SU-DHL-6 (cell line): Measurements from ENCODE around the gene RAB11FIP3.
"Not testable (repeated sequence)": the region's sequence is repeated elsewhere in the genome, so short reads cannot be mapped to it uniquely, and the experiment has no call there.

Source experiments
- H2AFZ ChIP-seq: fragments of 200-600 bp; sonication (generic); 2 replicates; pipeline ENCODE4 v1.6.1; 2014; ENCODE audit warnings: low read depth, mild to moderate bottlenecking, moderate library complexity, mixed read lengths, antibody characterized with exemption, low read length; ENCODE audit not compliant: severe bottlenecking
- H3F3A ChIP-seq: fragments of 200-600 bp; shearing (Covaris generic); 2 replicates; pipeline ENCODE4 v1.6.0; 2016; ENCODE audit warnings: antibody characterized with exemption, mild to moderate bottlenecking; ENCODE audit not compliant: insufficient read depth
- H3K27ac ChIP-seq: fragments of 200-600 bp; sonication (generic); 2 replicates; pipeline ENCODE4 v1.5.1; 2016; ENCODE audit warnings: low read depth, mild to moderate bottlenecking, low read length, moderate library complexity, mixed read lengths
- H3K27me3 ChIP-seq: fragments of 200-600 bp; sonication (generic), shearing (Covaris generic); 2 replicates; pipeline ENCODE4 v1.6.0; 2014; ENCODE audit warnings: mild to moderate bottlenecking, low read length
- H3K36me3 ChIP-seq: fragments of 200-600 bp; sonication (generic); 2 replicates; pipeline ENCODE4 v1.6.1; 2014; ENCODE audit warnings: mild to moderate bottlenecking, low read length, mixed read lengths
- H3K4me2 ChIP-seq: fragments of 300-600, 200-600 bp; shearing (Covaris generic), sonication (generic); 2 replicates; pipeline ENCODE4 v1.6.0; 2014; ENCODE audit warnings: low read length, low read depth, mild to moderate bottlenecking; ENCODE audit not compliant: poor library complexity, severe bottlenecking
- H3K4me3 ChIP-seq: fragments of 200-600 bp; sonication (generic); 2 replicates; pipeline ENCODE4 v1.5.1; 2014; ENCODE audit warnings: antibody characterized with exemption, low read length, mild to moderate bottlenecking, mixed read lengths; ENCODE audit not compliant: insufficient read depth, poor library complexity, severe bottlenecking
- H3K79me2 ChIP-seq: fragments of 200-600 bp; sonication (generic); 2 replicates; pipeline ENCODE4 v1.6.1; 2014; ENCODE audit warnings: mild to moderate bottlenecking, low read length, moderate library complexity; ENCODE audit not compliant: insufficient read depth
- H3K9ac ChIP-seq: fragments of 200-600 bp; sonication (generic); 2 replicates; pipeline ENCODE4 v1.7.0; 2014; ENCODE audit warnings: mild to moderate bottlenecking, low read length
- H3K9me2 ChIP-seq: fragments of 200-600 bp; sonication (generic); replicated peaks from 2 replicates; pipeline ENCODE4 v1.6.1; 2014; ENCODE audit warnings: low read length; ENCODE audit not compliant: insufficient read depth
- H3K9me3 ChIP-seq: fragments of 200-600 bp; sonication (generic); 2 replicates; pipeline ENCODE4 v1.6.1; 2014; ENCODE audit warnings: low read length, mixed read lengths; ENCODE audit not compliant: insufficient read depth
- H4K20me1 ChIP-seq: fragments of 200-600 bp; sonication (generic); 2 replicates; pipeline ENCODE4 v1.6.1; 2014; ENCODE audit warnings: low read depth, mild to moderate bottlenecking, antibody characterized with exemption, low read length, moderate library complexity, mixed read lengths
- EZH2phosphoT487 ChIP-seq: fragments of 200-600 bp; sonication (generic), shearing (Covaris generic); conservative IDR thresholded peaks from 2 replicates; pipeline ENCODE4 v1.6.1; 2018; ENCODE audit warnings: mild to moderate bottlenecking, antibody characterized with exemption, low read length, moderate library complexity, mixed read lengths
- TF ChIP-seq, protein P1 (sequence below): fragments of 200-600 bp; sonication (generic); IDR thresholded peaks from one replicate; pipeline ENCODE4 v1.5.1; 2017; ENCODE audit warnings: antibody characterized with exemption, mild to moderate bottlenecking, low read length, moderate library complexity; ENCODE audit not compliant: insufficient read depth, poor library complexity, severe bottlenecking

RAB11FIP3 gene

DNA sequence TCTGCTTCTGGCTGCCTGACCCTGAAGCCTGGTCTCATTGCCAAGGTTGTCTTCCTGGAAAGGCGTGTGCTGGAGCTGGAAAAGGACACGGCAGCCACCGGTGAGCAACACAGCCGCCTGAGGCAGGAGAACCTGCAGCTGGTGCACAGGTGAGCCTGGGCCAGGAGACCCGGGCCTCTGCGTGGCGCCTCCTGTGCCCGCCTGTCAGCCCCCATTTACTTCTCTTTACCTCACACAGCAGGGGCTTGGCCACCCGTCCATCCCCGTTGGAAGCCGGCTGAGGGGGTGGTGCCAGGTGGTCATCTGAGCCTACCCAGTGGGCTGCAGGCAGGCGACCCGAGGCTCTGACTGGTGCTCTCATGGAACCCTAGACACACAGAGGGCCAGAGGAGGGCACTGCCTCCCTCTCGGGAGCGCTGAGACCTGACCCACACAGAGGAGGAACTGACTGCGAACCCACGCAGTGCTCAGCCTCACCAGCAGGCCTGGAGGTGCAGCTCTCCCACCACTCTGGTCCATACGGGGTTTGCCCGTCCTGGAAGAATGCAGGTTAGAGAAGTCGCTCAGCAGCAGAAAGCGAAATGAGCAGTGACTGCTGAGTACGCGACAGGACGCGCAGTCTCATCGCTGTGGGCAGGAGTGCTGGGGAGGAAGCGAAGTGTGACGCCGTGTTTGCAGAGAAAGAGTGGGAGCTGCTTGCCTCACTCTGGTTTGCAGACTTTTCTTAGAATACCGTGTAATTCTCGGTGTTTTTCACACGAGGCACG, 80.2 kb downstream of the RAB11FIP3 start:
- H3K27me3 ChIP-seq = no peaks in the 10 kb centered on the region
- no peak for TF ChIP-seq EZH2phosphoT487
- TF ChIP-seq, protein P1, sequence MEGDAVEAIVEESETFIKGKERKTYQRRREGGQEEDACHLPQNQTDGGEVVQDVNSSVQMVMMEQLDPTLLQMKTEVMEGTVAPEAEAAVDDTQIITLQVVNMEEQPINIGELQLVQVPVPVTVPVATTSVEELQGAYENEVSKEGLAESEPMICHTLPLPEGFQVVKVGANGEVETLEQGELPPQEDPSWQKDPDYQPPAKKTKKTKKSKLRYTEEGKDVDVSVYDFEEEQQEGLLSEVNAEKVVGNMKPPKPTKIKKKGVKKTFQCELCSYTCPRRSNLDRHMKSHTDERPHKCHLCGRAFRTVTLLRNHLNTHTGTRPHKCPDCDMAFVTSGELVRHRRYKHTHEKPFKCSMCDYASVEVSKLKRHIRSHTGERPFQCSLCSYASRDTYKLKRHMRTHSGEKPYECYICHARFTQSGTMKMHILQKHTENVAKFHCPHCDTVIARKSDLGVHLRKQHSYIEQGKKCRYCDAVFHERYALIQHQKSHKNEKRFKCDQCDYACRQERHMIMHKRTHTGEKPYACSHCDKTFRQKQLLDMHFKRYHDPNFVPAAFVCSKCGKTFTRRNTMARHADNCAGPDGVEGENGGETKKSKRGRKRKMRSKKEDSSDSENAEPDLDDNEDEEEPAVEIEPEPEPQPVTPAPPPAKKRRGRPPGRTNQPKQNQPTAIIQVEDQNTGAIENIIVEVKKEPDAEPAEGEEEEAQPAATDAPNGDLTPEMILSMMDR = no peak
- H3K36me3 ChIP-seq = no peaks in the 10 kb centered on the region
- H3K9me2 ChIP-seq = no peaks in the 10 kb centered on the region
- no peak overlapping the region for H3K4me2 ChIP-seq
- no peak overlapping the region for H3K4me3 ChIP-seq
- no peaks in the 10 kb centered on the region for H3F3A ChIP-seq
- no peaks in the 10 kb centered on the region for H3K9me3 ChIP-seq
- no peaks in the 10 kb centered on the region for H4K20me1 ChIP-seq
- no peaks in the 10 kb centered on the region for H3K79me2 ChIP-seq
- H3K27ac ChIP-seq = no peak overlapping the region
- no peak overlapping the region for H2AFZ ChIP-seq
- no peak overlapping the region for H3K9ac ChIP-seq

- H3K9me2 ChIP-seq = no peaks in the 10 kb centered on the region
- no peaks in the 10 kb centered on the region for H3F3A ChIP-seq
- H3K9ac ChIP-seq = no peak overlapping the region
- no peak overlapping the region for H3K4me2 ChIP-seq
- no peaks in the 10 kb centered on the region for H3K79me2 ChIP-seq
- H3K9me3 ChIP-seq = no peaks in the 10 kb centered on the region
- no peak overlapping the region for H3K27ac ChIP-seq
- no peak overlapping the region for H3K4me3 ChIP-seq
- H3K27me3 ChIP-seq = no peaks in the 10 kb centered on the region
- H3K36me3 ChIP-seq = no peaks in the 10 kb centered on the region
- TF ChIP-seq EZH2phosphoT487 = no peak
- TF ChIP-seq, protein P1 = no peak
- H2AFZ ChIP-seq = no peak overlapping the region
- no peaks in the 10 kb centered on the region for H4K20me1 ChIP-seq
Observed at GRCh38 chr16:506246-506546, 80.7 kb downstream of the RAB11FIP3 start.

- H3K4me3 ChIP-seq, H3K9ac ChIP-seq, H3K27me3 ChIP-seq, H2AFZ ChIP-seq, H3K9me3 ChIP-seq, H3K9me2 ChIP-seq, H3K27ac ChIP-seq, H3K4me2 ChIP-seq, H3F3A ChIP-seq, H3K36me3 ChIP-seq, H4K20me1 ChIP-seq, H3K79me2 ChIP-seq: not testable (repeated sequence)
Observed at GRCh38 chr16:507527-507926, 82.1 kb downstream of the RAB11FIP3 start.

GRCh38 chr16:507996-508395, 82.5 kb downstream of the RAB11FIP3 start:
- no peak overlapping the region for H3K27ac ChIP-seq
- H3F3A ChIP-seq = no peaks in the 10 kb centered on the region
- H3K4me3 ChIP-seq = no peak overlapping the region
- H3K9me2 ChIP-seq = no peaks in the 10 kb centered on the region
- H3K27me3 ChIP-seq = no peaks in the 10 kb centered on the region
- no peak overlapping the region for H3K4me2 ChIP-seq
- H4K20me1 ChIP-seq = no peaks in the 10 kb centered on the region
- no peak overlapping the region for H2AFZ ChIP-seq
- no peaks in the 10 kb centered on the region for H3K79me2 ChIP-seq
- H3K9me3 ChIP-seq = no peaks in the 10 kb centered on the region
- no peaks in the 10 kb centered on the region for H3K36me3 ChIP-seq
- TF ChIP-seq, protein P1 = no peak
- TF ChIP-seq EZH2phosphoT487 = no peak
- H3K9ac ChIP-seq = no peak overlapping the region
